GM18520 (cell line): ENCODE measurements around the gene KIAA0232.
"Not testable (repeated sequence)": the region's sequence is repeated elsewhere in the genome, so short reads cannot be mapped to it uniquely, and the experiment has no call there.

Experiments used
- ATAC-seq: cut with Tn5 transposase; IDR thresholded peaks from one replicate; pipeline ENCODE4 v1.9.1; 2021; ENCODE audit not compliant: unreplicated experiment

KIAA0232 gene

GRCh38 chr4:6754481-6755087, 27.9 kb upstream of the KIAA0232 start:
- no peak for ATAC-seq

DNA sequence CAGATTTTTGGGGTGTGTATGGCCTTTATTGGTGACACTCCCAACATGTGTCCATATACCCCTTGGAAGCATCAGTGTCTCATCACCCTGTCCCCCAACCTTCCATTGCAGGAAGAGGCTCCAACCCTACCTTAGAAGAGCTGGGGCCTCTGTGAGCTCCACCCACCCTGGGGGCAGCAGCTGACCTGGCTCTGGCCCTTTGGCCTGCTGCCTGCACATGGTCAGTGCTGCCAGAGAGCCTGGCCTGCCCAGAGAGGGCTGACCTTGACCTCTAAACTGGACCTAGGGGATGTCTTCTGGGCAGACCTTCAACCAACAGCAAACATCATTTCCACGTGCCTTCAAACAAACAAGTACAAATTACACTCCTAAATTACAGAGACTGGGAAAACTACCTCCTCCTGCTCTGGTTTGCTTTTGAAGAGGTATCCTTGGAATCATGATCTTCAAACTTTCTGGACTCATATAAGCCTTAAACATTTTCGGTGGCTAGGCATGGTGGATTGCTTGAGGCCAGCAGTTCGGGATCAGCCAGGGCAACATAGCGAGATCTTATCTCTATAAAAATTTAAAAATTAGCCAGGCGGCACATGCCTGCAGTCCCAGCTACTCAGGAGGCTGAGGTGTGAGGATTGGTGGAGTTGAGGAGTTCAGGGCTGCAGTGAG, 27.3 kb upstream of the KIAA0232 start:
- ATAC-seq, result no peak

- not testable (repeated sequence) for ATAC-seq
These were observed 26.2 kb upstream of the KIAA0232 start for GRCh38 chr4:6756345-6756744.

DNA sequence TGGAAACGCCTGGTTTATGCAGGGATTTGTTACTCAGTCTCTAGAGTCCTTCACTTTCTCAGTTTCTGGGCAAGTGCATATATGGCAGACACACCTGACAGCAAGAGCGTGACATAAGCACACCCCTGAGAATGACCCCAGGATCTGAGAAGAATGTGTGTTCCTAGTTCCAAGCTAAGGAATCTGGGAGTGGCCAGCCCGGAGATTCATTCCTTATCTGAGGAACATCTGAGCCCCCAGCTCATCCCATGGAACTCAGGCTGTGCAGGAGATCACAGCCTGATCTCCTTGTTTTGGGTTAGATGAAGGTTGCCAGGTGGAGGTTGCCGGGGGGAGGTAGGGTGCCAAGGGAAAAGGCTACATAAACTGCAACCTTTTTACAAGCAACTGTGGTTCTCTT, 23.8 kb upstream of the KIAA0232 start:
- ATAC-seq, result no peak

- no peak for ATAC-seq
These were observed 21.7 kb upstream of the KIAA0232 start for GRCh38 chr4:6760865-6761264.

- ATAC-seq, result no peak
These were observed 20.6 kb upstream of the KIAA0232 start for GRCh38 chr4:6761649-6762615.

DNA sequence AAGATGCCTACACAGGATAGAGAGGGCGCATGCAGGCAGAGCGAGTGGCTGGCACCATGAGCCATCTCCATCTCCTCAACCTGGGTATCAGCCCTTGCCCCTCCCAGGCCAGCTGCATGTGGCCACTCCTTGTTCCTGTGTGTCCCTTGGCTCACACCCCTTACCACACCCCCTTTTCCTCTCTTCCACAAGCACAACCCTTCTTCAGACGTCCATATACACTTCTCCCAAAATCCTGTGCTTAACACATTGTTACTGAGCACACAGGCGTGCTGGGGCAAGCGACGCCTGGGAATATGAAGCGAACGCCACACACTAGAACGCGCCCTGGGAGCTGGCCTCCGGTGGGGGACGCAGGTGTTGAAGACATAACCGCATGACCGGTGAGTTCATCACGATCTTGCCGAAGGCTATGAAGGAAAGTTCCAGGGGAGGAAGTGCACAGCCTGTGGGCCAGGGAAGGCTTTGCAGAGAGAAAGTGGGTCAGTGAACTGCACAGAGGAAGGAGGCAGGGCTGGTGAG, 19.1 kb upstream of the KIAA0232 start:
- ATAC-seq, result no peak

- ATAC-seq, result no peak
These were observed 17.4 kb upstream of the KIAA0232 start for GRCh38 chr4:6764976-6765620.

GRCh38 chr4:6765703-6766102, 16.8 kb upstream of the KIAA0232 start:
- no peak for ATAC-seq

DNA sequence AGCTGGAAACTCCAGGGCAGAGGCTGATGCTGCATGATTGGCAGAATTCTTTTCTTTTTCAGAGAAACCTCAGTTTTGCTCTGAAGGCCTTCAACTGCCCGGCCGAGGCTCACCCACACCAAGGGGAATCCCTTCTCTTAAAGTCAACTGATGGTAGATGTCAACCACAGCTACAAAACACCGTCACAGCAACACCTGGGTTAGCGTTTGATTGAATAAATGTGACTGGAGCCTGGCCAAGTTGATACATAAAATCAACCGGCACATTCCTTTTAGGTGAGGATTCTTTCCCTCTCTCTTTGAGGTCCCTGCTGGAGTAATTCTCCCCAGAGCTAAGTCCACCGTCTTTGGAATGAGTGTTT, 15.2 kb upstream of the KIAA0232 start:
- ATAC-seq, result no peak

DNA sequence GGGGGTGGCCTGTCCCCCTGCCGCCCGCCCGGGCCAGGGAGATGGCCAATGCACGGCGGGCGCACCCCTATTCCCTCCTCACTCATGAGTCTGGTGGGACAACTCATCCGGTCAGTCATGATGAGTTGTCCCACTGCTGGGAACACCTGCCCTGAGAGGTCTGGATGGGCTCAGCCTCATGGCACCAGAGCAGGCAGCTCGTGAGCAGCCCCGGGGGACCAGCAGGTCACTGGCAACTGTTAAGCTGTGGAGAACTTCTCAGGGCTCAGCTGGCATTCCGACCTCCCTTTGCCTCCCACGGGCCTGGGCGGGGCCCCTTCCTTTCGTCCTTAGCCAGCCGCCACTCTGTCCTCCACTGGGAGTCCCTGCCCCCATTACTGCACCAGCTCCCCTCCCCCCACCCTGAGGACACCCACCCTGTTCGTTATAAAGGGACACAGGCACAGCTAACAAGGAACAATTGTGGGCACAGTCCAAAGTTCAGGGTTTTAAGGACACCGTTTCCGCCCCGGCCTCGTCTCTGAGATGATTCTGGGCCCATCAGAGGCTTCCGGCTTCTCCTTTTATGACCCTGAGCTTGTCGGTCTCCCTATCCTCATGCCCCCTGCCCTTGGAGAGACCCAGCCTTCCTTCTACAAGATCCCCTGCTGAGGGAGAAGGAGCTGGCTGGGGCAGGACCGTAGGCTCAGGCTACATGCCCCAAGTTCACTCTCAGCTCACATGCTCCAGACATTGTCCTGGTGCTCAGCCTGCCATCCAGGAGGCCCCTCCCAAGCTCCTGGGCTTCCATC, 14.6 kb upstream of the KIAA0232 start:
- ATAC-seq, result no peak

GRCh38 chr4:6768539-6768905, 14.0 kb upstream of the KIAA0232 start:
- no peak for ATAC-seq

DNA sequence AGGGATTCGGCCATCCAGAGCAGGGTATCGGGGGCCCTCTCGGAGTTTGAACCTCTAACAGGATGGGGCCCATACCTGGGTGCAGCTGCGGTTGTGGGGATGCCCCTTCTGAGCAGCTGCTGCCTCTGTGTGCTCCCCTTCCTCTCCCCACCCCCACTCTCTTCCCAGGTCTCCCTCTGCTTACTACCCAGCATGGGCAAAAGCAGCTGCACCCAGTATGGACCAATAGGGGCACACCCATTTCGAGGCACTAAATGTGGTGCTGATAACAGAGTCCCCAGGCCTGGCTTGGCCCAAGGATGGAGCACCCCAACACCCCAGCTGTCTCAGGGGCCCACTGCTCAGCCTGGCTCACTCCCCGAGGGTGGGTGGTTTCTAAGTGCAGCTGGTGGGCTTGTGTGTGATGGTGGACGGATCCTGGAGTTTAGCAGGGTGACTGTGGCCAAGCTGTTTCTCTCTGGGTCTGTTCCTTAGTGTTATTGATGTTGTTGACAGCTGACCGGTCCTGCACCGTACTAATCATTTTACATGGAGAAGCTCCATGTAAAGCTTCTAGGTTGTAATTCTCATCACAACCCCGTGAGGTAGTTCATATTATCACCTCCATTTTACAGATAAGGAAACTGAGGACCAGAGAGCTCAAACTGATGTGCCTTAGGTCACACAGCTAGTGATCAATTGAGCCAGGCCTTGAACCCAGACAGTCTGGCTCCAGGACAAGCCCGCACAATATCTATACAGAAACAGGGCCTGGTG, 13.1 kb upstream of the KIAA0232 start:
- no peak for ATAC-seq

DNA sequence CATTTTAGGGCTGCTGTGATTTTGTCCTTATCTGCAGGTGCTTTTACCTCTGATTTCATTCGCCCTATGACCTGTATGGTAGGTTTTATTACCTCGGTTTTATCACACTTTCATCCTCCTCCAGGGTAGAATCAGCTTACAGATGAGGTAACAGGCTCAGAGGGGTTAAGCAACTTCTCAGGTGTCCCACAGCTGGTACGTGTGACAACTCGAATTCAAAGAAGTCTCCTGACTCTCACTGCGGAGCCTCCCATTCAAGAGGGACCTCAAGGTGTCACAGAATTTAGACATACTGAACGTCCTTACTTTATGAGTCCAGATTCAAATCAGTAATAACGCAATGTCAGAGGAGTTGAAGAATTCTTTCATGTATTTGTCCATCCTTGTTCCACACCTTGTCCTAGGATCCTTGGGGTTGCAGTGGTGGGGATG, 12.5 kb upstream of the KIAA0232 start:
- ATAC-seq, result no peak

DNA sequence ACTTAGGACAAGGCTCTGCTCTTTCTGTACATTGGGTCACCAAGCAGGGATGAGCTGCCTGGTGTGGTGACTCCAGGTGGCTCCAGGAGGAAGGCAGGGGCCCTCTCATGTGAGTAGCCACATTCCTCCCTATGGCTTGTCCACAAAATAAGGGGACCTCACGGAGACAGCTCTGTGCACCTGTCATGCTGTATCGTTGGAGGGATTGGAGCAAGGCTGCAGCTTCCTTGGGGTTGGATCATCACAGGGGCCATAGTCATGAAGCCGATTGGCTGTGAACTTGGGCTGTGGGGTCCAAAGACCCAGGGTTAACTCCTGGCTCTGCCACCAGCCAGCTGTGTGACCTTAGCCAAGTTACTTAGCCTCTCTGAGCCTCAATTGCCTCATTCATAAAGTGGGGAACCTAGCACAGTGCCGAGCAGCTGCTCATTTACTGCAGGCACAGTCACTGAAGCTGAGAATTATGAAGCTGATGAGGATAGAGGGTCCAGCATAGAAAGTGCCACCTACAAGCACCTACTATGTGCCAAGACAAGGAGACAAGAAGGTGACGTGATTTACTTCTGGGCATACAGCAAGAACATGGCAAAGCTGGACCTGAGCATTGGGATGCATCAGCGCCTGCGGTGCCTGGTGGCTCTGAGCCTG, 11.8 kb upstream of the KIAA0232 start:
- ATAC-seq, result no peak

DNA sequence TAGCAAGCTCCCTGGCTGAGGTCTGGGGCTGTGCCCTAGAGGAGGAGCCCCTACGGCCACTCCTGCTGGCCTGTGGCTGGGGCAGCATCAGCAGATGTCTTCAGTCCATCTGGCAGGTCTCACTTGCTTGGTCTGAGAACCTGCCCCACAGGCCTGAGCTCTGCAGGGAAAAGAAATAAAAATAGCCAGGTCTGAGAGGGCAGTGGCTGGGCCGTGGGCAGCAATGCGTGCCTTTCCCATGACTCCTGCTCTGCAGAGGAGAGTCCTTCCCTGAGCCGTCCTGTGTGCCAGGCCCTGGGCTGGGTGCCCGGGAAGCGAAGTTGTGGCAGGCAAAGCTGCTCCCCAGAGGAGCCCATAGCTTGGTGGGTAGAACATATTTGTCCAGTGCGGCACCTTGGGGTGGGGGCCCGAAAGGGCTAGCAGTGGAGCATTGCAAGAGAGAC, 11.3 kb upstream of the KIAA0232 start:
- no peak for ATAC-seq

DNA sequence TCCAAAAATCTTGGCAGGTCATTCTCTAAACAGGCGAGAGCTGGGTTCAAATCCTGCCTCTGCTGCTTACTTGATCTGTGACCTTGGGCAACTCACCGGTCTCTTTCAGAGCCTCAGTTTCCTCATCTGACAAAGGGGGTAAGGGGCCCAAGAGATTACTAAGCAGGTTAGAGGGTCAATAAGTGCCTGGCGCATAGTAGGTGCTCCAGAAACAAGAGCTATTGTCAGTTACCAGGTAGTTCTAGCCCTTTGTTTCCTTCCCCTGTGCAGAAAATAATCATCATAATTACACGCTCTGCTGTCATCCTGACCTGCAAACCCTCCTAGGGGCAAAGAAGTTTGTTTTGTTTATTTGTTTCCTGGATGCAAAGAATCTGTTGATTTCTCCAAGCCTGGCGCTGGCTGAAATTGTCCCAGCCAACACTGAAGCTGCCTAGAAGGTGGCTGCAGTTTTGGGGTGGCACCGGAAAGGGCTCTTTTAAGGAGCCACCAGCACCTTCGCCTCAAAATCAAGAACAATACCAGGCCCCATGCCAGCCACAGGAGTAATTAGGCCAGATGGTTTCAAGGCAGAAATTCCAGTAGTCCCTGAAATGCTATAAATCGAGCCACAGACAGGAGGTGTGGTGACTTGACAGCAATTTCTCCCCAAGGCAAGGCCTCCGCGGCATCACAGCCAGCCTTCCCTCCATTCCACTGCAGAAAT, 10.2 kb upstream of the KIAA0232 start:
- no peak for ATAC-seq

DNA sequence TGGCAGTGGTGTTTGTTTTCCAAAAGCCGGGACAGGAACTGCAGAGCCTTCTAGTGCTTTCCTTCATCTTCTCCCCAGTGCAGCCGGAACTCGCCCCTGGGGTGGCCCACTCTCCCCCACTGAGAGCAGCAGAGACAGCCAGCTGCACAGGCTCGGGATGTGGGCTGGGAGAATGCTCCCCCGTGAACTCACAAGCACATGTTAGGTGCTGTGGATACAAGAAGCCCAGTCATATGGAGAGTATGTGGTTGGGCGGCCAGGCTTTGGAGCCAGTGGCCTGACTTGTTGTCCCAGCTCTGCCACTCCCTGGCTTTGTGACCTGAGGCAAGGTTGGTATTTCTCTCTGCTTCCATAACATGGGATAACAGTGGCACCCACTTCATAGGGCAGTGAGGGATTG, 9.4 kb upstream of the KIAA0232 start:
- no peak for ATAC-seq
